Measurements from ENCODE around the gene TRAPPC2B.

- TF ChIP-seq CTCF (conservative IDR thresholded peaks at IDR 0.05; ENCODE audit: low read length) (no peak), EZH2phosphoT487 (IDR thresholded peaks at IDR 0.05; ENCODE audit: borderline replicate concordance, low read depth, low read length) (no peak)
Observed at GRCh38 chr19:57389194-57389729, 25.9 kb downstream of the TRAPPC2B start.
